Left ventricle myocardium superior (tissue), 1 donor: ENCODE results near the gene CDH20. TPM values are rescaled to one million over a fixed set of nuclear protein-coding genes. Genes with fewer than 3 reads are reported as not detected.

Experiments used
- ATAC-seq: fragments of 200-7000 bp; cut with Tn5 transposase; one replicate; pipeline ENCODE4 v1.9.1; 2020; ENCODE audit warnings: mild to moderate bottlenecking, moderate library complexity
- DNase-seq: peaks from one replicate; pipeline ENCODE4 v3.0.0-alpha.2; 2020
- intact Hi-C: fragments of 100-400 bp; cut with micrococcal nuclease; formaldehyde crosslinking; loops from one replicate; pipeline ENCODE4 v1.11.0; 2022
- total RNA-seq: library from RNA; stranded (reverse); fragmentation: NEBNext Ultra II Directional; extraction: Animal tissue kit (Norgen Biotek cat#: 25700); gene quantifications from one replicate; pipeline ENCODE4 v1.2.1, GENCODE V29; 2021
- donor health status: DM: no; HTN: yes; CAD: no; lungs with severe emphysema.

The CDH20 gene
- total RNA-seq, 1 donor from 2014 or later: not detected

DNA sequence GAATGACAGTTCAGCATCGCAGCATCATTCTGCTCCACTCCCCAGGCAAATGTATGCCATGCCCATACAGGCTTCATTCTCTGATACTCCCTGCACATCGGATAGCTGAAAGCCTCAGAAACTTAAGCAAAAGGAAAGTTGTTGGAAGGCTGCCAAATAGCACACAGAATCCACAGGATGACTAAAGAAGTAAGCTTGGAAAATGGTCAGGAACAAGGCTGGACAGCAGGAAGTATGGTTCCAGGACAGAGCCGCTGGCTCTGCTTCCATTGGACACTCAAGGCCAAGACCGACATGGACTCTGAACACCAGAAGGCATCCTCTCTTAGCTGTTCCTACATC, 256.5 kb downstream of the CDH20 start:
- DNase-seq (no peak), ATAC-seq (no peak)
- intact Hi-C loops: no loop called here

GRCh38 chr18:61591253-61591652, 258.0 kb downstream of the CDH20 start:
- DNase-seq (no peak), ATAC-seq (peak; percentile 33)
- intact Hi-C loops: no loop called here

DNA sequence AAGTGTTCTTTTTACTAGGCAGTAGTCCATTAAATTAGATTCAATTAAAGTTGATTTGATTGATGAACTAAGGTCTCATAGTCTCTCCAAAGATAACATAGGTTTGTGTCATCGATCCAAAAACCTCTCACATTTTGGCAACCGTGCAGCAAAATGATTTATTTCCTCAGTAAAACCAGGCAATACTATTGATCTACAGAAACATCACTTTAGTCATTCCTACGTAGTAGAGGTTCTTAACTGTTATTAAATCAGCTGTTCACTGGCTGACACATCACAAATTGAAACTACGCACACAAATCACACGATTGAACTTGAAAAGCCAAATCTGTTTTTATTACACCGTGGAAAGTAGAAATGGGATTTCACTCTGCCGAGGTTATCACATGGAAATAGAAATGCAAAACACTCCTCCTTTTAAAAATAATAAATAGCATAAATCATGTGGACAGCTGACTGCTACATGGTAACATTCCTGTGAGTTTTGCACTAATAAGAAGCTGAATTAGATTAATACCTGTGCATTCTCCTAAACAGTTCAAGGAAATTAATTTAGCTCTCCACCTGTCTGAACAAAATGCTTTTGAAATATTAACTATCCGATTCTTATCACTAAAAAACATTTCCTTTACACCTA, 262.5 kb downstream of the CDH20 start:
- DNase-seq: no peak
- no peak for ATAC-seq
- intact Hi-C loops: no loop called here

DNA sequence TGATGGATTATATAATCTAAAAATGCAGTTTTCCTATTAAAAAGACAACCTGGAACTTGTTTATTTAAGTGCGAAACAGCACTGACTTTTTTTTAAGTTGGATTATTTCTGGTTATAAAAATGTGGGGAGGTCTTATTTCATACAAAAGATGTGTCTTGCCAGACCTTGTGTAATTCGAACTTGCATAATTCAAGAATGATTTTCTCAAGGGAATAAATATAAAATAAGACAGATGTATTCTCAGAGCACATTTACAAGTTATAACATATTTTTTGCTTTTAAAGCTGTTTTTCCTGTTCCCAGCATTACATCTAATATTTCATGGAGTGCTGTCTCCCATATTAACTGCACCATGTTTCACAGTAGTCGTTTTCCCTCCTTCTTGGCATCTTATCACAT, 263.1 kb downstream of the CDH20 start:
- intact Hi-C loops: no loop called here
- DNase-seq (no peak), ATAC-seq (no peak)

DNA sequence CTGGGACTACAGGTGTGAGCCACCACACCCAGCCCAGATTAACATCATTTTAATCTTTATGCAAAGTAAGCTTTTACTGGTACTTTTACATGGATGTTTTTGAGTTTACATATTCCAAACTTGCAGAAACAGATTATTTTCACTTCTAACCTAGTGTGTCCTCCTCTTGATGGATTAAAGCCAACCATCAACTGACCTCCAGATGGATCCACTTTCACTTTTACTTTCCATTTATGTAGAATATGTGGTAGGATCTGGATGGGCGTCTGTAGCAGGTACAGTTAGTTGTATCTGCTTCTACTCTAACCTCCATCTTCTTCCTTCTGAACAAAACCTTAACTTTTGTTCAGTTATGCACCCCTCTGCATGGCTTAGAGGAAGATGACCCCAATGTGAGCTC, 264.1 kb downstream of the CDH20 start:
- ATAC-seq (no peak), DNase-seq (no peak)
- intact Hi-C loops: no loop called here

DNA sequence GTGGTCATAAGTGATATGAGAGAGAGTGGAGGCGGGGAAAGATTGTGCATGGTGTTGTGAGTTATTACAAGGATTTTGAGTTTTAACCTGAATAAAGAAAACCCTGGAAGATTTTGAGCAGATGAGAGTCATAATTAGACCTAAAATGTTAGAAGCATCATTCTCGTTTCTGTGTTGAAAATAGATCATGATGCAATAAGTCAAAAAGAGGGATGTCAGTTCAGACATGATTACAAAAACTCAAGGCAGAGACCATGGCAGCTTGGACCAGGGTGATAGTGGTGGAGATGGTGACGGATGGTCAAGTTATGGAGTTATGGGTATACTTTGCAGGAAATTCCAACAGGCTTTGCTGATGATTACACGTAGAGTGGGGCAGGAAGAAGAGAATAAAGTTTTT, 267.2 kb downstream of the CDH20 start:
- DNase-seq (no peak), ATAC-seq (no peak)
- intact Hi-C loops: no loop called here

- intact Hi-C loops: no loop called here
- DNase-seq (no peak), ATAC-seq (no peak)
These were observed 269.6 kb downstream of the CDH20 start for GRCh38 chr18:61602836-61603235.
